Breast epithelium (tissue), 4 donors: Measurements from ENCODE around the gene HDAC10. TPM values are rescaled to one million over a fixed set of nuclear protein-coding genes. Genes with fewer than 3 reads are reported as not detected.
A peak's percentile ranks its signal among the peaks of the same experiment; 100 is the strongest.

Experiments used
- DNase-seq, 2 donors: peaks; one replicate each; pipeline ENCODE4 v3.0.0-alpha.2; 2019; ENCODE audit warnings: low spot score in 2 of 2
- H3K27ac ChIP-seq, 2 donors: fragments of 200-600 bp; sonication (generic) in 1 of 2; one replicate each; pipeline ENCODE4 v1.5.1; 2016 to 2019; ENCODE audit warnings: mild to moderate bottlenecking in 1 of 2
- H3K27me3 ChIP-seq, 2 donors: fragments of 200-600 bp; sonication (generic) in 1 of 2; one replicate each; pipeline versions ENCODE4 v1.5.1 to v1.6.0; 2017 to 2019; ENCODE audit warnings: control low read depth in 1 of 2, mild to moderate bottlenecking in 1 of 2
- H3K36me3 ChIP-seq: fragments of 200-600 bp; one replicate; pipeline ENCODE4 v1.5.1; 2019
- H3K4me1 ChIP-seq, 2 donors: fragments of 200-600 bp; sonication (generic); one replicate each; pipeline ENCODE4 v1.5.1; 2016 to 2019; ENCODE audit warnings: control low read depth in 1 of 2
- H3K4me3 ChIP-seq, 3 donors: fragments of 200-600 bp; sonication (generic); 1 replicate in 2 of 3; 2 replicates in 1 of 3; pipeline ENCODE4 v1.5.1; 2016 to 2019; ENCODE audit warnings: mild to moderate bottlenecking in 3 of 3, moderate library complexity in 2 of 3
- H3K9me3 ChIP-seq, 2 donors: fragments of 200-600 bp; sonication (generic) in 1 of 2; one replicate each; pipeline ENCODE4 v1.5.1; 2016 to 2019; ENCODE audit warnings: control low read depth in 1 of 2
- POLR2A ChIP-seq: fragments of 450-650 bp; IDR thresholded peaks from one replicate; pipeline ENCODE4 v1.6.1; 2016; ENCODE audit warnings: antibody characterized with exemption, mild to moderate bottlenecking, moderate library complexity
- POLR2AphosphoS5 ChIP-seq, 3 donors: sonication (generic); formaldehyde crosslinking; IDR thresholded peaks; one replicate each; pipeline ENCODE4 v1.6.1; 2017; ENCODE audit warnings: antibody characterized with exemption in 3 of 3
- intact Hi-C: fragments of 100-400 bp; cut with DNase I; formaldehyde crosslinking; loops from one replicate; pipeline ENCODE4 v1.15.1; 2023; ENCODE audit warnings: low total_unique reads
- total RNA-seq, 3 donors: library from RNA; depleted of rRNA; stranded (reverse); fragments of >200 nt; gene quantifications; one replicate each; pipeline ENCODE4 v1.1.0, GENCODE V29; 2016
- TF ChIP-seq, protein P1 (sequence below), 3 donors: fragments of 450-650 bp; IDR thresholded peaks; one replicate each; pipeline ENCODE4 v1.5.1; 2016 to 2017; ENCODE audit warnings: antibody characterized with exemption in 3 of 3, mild to moderate bottlenecking in 3 of 3, moderate library complexity in 3 of 3

Gene HDAC10
- total RNA-seq, 3 donors from 2014 or later = 22.9 to 35.7 (median 29.4) TPM

DNA sequence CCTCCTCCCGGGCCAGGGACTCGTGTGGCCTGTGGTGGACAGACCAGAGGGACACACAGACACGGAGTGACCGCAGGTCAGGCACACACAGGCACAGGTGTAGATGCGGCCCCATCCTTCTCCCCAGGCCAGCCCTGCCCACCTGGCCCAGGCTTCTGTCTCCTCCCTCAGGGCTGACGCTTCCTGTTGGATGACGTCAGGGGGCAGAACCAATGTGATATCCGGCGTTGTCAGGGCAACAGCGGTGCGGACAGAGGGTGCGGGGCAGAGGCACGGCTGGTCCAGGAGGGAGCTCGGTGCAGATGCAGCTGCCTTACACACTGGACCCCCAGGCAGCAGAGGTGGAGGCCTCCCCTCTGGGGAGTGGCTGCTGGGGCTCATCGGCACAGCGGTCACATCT lies 3.3 kb downstream of the HDAC10 start:
- DNase-seq = no peak
- TF ChIP-seq POLR2AphosphoS5 (IDR thresholded peaks at IDR 0.05) (no peak), POLR2A (no peak)
- TF ChIP-seq, protein P1, sequence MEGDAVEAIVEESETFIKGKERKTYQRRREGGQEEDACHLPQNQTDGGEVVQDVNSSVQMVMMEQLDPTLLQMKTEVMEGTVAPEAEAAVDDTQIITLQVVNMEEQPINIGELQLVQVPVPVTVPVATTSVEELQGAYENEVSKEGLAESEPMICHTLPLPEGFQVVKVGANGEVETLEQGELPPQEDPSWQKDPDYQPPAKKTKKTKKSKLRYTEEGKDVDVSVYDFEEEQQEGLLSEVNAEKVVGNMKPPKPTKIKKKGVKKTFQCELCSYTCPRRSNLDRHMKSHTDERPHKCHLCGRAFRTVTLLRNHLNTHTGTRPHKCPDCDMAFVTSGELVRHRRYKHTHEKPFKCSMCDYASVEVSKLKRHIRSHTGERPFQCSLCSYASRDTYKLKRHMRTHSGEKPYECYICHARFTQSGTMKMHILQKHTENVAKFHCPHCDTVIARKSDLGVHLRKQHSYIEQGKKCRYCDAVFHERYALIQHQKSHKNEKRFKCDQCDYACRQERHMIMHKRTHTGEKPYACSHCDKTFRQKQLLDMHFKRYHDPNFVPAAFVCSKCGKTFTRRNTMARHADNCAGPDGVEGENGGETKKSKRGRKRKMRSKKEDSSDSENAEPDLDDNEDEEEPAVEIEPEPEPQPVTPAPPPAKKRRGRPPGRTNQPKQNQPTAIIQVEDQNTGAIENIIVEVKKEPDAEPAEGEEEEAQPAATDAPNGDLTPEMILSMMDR (IDR thresholded peaks at IDR 0.05) = no peak
- Histone ChIP-seq H3K9me3 (no peaks in the 10 kb centered on the region), H3K4me1 (peaks cover 17 to 21% of the 10 kb centered on the region in 2 donors), H3K27ac (no peak overlapping the region), H3K27me3 (no peaks in the 10 kb centered on the region), H3K4me3 (no peak overlapping the region), H3K36me3 (no peaks in the 10 kb centered on the region)
- intact Hi-C loops = no loop called here

DNA sequence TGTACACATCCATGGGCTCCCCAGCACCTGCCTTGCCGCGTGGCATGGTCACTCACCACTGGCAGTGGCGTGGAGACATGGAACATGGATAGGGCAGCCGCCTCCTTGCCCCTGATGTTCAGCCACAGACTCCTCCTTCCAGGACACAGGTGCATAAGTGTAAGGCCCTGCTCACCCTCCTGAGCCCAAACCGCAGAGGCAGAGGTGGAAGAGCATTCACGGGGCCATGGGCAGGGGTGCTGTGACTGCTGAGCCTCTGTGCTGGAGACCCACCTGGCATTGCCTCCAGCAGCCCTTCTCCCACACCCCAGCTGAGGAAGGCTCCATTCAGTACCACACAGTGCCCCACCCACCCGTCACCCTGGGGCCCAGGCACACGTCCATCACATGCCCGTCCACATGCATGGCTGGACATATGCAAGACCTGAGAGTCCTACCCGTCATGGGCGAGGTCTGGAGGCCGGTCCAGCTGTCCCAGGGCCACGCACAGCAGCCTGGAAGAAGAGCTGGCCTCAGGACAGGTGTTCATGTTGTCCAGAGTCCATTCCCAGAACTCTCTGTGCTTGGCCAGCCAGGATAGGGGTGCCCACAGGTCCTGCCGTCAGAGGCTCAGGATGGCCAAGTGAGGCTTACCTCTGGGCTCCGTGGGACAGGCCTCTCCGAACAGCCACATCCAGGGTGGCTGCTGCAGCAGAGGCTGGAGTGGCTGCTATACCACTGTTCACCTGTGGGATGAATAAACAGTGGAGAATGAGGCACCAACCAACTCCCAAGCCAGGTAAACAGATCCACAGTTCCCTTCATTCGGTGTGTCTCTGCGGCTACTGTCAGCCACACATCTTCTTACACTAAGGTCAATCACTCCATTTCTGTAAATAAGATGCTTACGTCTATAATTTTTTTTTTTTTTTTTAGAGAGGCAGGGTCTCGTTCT lies 4.6 kb downstream of the HDAC10 start:
- no peaks in the 10 kb centered on the region for H3K27me3 ChIP-seq
- H3K27ac ChIP-seq = peak overlapping the region; percentile 95 to 99
- intact Hi-C loops = no loop called here
- H3K4me1 ChIP-seq = peaks cover 17 to 24% of the 10 kb centered on the region in 2 donors
- no peaks in the 10 kb centered on the region for H3K9me3 ChIP-seq
- TF ChIP-seq, protein P1 (IDR thresholded peaks at IDR 0.05) = no peak
- TF ChIP-seq POLR2A = no peak
- no peak for TF ChIP-seq POLR2AphosphoS5 (IDR thresholded peaks at IDR 0.05)
- no peaks in the 10 kb centered on the region for H3K36me3 ChIP-seq
- peak overlapping the region in 1 of 3 donors; percentile 98 for H3K4me3 ChIP-seq
- no peak for DNase-seq

DNA sequence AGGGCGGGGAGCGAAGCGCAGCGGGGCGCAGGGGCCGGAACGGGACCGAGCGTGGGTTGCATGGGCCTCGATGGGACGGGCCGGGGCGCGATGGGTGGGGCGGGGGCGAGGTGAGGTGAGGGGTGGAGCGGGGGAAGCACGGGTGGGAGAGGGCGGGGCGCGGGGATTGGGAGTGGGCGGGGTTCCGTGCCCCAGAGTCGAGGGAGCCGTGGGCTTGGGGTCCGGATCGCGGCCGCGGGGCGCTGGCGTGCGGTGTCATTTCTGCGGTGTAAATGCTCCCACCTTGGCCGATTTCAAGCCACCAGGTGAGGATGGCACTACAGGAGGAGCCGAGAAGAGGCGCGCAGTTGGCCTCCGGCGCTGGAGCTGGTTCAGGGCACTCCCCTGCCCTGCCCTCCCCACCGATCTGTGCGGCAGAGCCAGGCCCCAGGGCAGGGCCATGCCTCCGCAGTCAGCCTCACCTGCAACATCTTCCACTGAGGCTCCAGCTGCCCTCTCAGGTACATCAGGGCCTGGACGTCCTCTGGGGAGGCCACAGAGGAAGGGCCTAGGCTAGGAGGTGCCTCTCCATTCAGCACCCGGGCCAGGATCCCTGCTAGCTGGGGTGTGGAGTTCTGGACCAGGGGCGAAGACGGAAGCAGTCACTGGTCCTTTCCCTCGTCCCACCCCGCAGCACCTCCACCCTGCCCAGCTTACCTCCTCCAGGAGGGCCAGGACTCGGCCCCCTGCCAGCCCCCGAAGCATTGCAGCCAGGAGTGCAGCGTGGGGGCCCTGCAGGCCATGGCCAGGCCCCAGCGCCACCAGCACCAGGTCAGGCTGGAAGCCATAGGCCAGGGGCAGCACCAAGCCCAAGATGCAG lies 5.6 kb downstream of the HDAC10 start:
- no peaks in the 10 kb centered on the region for H3K36me3 ChIP-seq
- H3K4me1 ChIP-seq = peaks cover 15 to 28% of the 10 kb centered on the region in 2 donors
- no peak for TF ChIP-seq POLR2AphosphoS5 (IDR thresholded peaks at IDR 0.05)
- peak; percentile 4 for TF ChIP-seq POLR2A
- H3K27ac ChIP-seq = peak overlapping the region; percentile 95 to 99
- no peak for DNase-seq
- no peaks in the 10 kb centered on the region for H3K9me3 ChIP-seq
- no peaks in the 10 kb centered on the region for H3K27me3 ChIP-seq
- H3K4me3 ChIP-seq = peak overlapping the region; percentile 77 to 98 (median 93)
- intact Hi-C loops = no loop called here

GRCh38 chr22:50244420-50245213 lies 6.4 kb downstream of the HDAC10 start, which contains the start of gene TUBGCP6:
Gene TUBGCP6 (minus strand): TSS chr22:50245023. CDS start chr22:50244459, 564 bp downstream.
- H3K4me1 ChIP-seq = peaks cover 7 to 20% of the 10 kb centered on the region in 2 donors
- H3K36me3 ChIP-seq = no peaks in the 10 kb centered on the region
- peak; percentile 93 for DNase-seq
- intact Hi-C loops = no loop called here
- TF ChIP-seq POLR2A (peak; percentile 74), POLR2AphosphoS5 (IDR thresholded peaks at IDR 0.05) (peak; percentile 95 to 96 (median 96))
- TF ChIP-seq, protein P1 (IDR thresholded peaks at IDR 0.05) = peak in 2 of 3 donors; percentile 7 to 48
- peak within 1 kb of the TSS; percentile 95 to 99 for H3K27ac ChIP-seq
- H3K9me3 ChIP-seq = no peaks in the 10 kb centered on the region
- H3K4me3 ChIP-seq = peak within 1 kb of the TSS; percentile 77 to 98 (median 93)
- H3K27me3 ChIP-seq = no peaks in the 10 kb centered on the region
